DMS79 (cell line): Measurements from ENCODE around the gene THBS2.
"Not testable (repeated sequence)": the region's sequence is repeated elsewhere in the genome, so short reads cannot be mapped to it uniquely, and the experiment has no call there.

Experiments
- DNase-seq: peaks from one replicate; lab custom pipeline; 2025; lab: John Stamatoyannopoulos, UW

The THBS2 gene

DNA sequence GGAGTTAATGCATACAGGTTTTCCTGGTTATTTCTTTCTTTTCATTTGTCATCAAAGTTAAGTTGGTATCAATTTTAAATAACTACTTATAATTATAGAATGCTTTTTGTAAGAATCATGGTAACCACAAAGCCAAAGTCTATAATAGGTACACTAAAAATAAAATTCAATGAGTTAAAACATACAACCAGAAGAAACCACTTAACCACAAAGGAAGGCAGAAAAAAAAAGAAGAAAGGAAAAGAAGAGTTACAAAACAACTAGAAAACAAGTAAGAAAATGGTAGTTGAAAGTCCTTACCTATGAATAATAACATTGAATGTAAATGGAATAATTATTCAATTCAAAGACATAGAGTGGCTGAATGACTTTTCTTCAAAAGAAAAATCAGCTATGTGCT is 45.6 kb downstream of the THBS2 start:
- DNase-seq = no peak

GRCh38 chr6:169207482-169207881 is 46.2 kb downstream of the THBS2 start:
- DNase-seq = no peak

DNA sequence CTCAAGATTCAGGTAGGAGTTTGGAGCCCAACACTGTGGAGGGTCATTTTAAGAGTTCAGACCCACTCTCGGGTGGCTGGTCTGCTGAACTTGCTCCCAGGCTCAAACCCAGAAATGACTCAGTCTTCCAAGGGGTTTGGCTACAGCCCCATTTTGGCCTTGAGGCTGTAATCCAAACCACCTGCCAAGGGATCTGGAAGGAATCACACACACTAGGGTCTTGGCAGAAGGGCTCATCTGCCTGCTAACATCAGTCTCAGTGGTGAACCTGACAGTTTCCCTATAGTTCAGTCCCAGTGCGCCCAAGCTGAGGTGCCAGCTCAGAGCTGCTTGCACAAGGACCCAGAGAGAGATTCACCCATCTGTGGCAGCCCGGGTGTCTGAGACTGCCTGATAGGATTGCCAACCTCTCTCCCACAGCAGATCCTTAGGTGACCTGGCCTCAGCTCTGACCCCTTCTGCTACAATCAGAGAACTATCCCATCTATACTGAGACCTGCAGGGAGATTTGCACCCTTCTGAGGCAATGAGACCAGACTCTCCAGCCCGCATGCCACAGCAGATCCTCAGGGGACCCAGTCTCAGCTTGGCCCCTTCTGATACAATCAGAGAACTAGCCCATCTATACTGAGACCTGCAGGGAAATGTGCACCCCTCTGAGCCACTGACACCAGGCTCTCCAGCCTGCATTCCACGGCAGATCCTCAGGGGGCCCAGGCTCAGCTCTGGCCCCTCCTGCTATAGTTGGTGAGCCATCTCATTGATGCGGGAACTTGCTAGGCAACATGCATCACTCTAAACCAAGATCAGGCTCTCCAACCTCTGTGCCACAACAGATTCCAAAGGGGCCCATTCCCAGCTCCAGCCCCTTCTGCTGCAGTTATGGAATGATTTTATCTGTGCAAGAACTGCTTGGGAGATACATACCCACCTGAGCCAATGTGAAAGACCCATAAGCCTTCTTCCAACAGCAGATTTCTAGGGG is 48.2 kb downstream of the THBS2 start:
- no peak for DNase-seq

DNA sequence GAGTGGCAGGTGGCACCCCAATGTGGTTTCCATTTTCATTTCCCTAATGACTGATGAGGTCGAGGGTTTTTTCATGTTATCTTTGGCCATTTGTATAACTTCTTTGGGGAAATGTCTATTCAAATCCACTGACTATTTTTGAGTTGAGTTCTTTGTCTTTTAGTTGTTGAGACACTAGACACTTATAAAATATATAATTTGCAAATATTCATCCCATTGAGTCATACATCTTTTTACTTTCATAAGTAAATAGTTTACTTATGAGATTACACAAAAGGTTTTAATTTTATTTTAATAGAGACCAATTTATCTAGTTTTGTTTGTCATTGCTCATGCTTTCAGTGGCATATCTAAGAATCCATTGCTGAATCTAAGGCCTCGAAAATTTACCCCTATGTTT is 49.5 kb downstream of the THBS2 start:
- DNase-seq = no peak

GRCh38 chr6:169201985-169202384 is 51.7 kb downstream of the THBS2 start:
- no peak for DNase-seq

DNA sequence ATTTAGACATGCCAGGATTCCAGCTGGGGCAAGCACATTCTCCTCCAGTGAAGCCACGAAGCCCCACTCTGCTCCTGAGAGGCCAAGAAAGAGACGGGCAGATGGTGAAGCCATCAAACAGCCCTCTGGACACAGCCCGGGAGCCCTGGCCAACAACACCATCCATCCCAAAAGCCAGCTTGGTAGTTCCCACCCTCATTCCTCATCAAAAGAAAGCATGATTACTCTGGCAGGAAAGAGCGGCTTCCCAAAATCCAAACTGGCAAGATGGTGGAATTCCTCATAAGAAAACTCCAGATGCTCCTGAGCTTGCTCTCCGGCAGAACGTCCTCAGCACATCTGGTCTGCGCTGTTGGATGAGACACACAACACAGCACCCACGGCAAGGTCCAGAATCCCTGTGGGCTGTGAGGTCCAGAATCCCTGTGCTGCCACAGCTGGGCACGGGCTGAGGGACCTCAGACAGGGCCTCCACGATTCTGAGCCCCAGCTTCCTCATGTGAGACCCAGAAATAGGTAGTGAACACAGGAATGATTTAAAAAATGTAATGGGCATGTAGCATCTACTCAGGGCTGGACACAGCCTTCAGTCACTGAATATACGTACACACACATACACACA is 52.6 kb downstream of the THBS2 start:
- no peak for DNase-seq

GRCh38 chr6:169199625-169200335 is 53.9 kb downstream of the THBS2 start:
- DNase-seq = no peak

DNA sequence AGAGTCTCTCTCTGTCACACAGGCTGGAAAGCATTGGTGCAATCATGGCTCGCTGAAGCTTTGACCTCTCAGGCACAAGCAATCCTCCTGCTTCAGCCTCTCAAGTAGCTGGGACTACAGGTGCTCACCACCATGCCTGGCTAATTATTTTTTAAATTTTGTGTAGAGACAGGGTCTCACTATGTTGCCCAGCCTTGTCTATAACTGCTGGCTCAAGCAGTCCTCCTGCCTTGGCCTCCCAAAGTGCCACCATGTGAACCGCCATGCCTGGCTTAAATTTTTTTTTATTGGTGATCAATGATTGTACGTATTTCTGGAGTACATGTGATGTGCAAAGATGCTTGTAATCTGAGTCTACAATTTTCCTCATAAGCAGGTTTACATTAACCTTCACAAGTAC is 54.8 kb downstream of the THBS2 start:
- no peak for DNase-seq

DNA sequence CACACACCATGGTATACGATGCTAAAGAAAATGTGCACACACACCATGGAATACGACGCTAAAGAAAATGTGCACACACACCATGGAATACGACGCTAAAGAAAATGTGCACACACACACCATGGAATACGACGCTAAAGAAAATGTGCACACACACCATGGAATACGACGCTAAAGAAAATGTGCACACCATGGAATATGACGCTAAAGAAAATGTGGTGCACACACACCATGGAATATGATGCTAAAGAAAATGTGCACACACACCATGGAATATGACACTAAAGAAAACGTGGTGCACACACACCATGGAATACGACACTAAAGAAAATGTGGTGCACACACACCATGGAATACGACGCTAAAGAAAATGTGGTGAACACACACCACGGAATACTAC is 55.7 kb downstream of the THBS2 start:
- not testable (repeated sequence) for DNase-seq

DNA sequence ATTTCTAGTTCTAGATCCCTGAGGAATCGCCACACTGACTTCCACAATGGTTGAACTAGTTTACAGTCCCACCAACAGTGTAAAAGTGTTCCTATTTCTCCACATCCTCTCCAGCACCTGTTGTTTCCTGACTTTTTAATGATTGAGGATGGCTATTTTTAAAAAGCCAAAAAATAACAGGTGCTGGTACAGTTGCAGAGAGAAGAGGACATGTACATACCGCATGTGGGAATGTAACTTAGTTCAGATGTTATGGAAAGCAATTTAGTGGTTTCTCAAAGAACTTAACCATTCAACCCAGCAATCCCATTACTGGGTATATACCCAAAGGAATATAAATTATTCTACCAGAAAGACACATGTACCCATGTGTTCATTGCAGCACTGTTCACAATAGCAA is 57.4 kb downstream of the THBS2 start:
- not testable (repeated sequence) for DNase-seq

DNA sequence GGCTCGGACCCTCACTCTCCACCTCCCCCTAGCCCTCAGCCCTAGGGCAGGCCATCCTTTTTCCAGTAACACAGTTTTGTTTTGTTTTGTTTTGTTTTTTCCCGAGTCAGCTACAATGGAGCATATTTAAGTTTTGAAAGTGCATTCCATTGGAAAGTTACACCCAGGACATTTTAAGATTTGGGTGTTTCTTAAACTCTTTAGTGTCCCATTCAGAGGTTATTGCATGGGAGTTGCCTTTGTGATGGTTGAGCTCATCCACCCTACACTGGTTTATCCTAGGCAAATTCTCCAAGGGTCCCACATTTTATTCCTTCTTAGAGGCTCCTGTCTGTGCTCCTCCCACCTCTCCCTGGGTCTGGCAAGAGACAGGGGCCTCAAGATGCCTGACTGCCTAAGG is 58.9 kb downstream of the THBS2 start:
- DNase-seq = no peak

DNA sequence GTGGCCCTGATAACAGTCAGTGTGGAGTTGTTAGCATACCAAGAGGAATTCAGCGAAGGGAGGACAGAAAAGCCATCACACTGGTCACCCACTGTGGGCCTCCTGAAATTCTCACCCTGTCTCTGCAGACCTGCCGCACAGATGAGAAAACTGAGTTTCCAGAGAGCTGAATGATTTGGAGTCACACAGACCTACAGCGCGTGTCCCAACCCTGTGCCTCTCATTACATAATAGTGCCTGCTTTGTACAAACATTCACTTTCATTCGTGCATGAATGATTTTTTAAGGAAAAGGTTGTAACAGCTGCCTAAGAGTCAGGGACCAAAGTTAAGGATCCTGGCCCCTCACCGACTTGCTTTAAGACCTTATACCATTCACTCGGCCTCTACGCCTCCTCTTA is 62.7 kb downstream of the THBS2 start:
- DNase-seq = no peak

DNA sequence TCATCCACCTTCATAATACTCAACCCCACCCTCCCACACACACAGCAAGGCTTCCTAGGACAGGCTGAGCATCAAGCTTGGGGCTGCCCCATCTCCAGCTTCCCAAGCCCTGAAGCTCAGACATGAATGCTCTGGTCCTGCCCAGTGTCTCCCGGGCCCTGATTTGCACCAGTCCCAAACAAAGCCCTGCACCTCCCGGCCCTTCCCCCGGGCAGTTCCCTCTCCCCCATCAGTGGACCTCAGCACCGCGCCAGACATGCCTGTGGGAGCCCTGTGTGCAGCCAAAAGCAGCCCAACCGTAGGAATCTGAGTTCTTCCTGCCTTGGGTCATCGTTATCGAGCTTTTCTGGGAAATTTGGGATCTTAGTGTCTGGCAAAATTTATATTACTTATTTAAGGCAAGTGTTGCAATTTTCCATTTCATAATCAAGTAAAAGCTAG is 63.5 kb downstream of the THBS2 start:
- DNase-seq = no peak

DNA sequence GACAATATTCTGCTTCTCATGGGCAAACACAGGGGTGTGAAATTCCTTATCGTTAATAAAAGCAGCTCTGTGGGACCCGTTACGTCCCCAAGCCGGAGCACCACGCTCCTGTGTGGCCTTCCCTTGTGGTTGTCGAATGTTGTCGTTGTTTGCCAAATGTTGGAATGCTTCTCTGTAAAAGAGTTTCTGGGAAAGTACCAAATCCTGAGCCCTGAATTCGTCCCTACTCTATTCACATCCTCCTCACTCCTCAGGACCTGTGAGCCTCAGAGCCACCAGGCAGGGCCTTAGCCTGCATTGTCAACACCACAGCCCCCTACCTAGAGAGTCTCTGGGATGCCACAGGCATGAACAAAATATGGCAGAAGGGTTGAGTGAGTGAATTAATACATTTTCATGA is 64.0 kb downstream of the THBS2 start:
- no peak for DNase-seq

DNA sequence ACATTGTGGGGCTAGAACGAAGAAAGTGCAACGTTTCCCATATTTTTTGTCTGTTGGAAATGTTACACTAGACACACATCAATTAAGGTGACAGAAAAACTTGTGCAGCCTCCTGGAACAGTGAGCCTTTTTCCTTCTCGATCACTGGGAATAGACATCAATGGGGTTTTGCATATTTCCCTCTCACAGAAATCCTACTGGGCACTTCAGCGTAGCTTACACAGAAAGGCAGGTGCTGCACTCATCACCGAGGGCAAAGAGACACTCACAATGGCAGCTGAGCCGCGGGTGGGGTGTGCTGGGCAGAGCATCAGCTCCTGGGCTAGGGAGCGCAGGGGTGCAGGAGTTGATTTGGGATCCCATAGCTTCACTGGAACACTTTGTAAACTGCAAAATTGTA is 64.5 kb downstream of the THBS2 start:
- DNase-seq = no peak

- no peak for DNase-seq
These were observed 65.2 kb downstream of the THBS2 start for GRCh38 chr6:169188475-169188874.

- DNase-seq = no peak
These were observed 65.6 kb downstream of the THBS2 start for GRCh38 chr6:169188051-169188470.

DNA sequence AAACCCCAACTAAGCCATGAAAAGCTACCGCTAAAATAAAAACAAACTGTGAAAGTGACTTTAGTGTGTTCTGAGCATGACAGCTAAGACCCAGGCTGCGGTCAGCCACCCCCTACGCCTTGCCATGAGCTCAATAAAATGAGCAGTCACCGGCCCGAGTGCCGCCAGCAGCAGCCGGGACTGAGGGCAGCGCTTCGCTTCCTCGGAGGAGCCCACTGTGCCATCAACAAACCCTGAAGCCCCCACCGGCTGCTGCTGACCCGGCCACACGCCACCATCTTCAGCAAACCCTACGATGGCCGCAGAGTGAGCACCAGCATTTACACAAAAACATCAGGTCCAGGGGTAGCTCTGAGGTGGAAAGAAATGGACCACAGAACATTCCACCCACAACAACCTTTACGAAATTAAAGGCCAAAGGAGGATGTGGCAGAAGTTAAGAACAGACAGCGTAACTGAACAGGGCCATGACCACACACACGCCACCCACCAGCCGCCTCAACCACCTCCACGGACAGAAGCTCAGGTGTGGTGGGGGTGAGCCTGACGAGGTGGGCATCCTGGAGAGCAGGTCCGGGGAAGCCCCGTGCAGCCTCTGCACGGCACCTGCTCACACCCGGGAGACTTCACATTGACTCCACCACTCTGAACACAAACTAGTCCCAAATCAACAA is 67.0 kb downstream of the THBS2 start:
- DNase-seq = no peak

GRCh38 chr6:169185692-169186485 is 67.8 kb downstream of the THBS2 start:
- DNase-seq = no peak

DNA sequence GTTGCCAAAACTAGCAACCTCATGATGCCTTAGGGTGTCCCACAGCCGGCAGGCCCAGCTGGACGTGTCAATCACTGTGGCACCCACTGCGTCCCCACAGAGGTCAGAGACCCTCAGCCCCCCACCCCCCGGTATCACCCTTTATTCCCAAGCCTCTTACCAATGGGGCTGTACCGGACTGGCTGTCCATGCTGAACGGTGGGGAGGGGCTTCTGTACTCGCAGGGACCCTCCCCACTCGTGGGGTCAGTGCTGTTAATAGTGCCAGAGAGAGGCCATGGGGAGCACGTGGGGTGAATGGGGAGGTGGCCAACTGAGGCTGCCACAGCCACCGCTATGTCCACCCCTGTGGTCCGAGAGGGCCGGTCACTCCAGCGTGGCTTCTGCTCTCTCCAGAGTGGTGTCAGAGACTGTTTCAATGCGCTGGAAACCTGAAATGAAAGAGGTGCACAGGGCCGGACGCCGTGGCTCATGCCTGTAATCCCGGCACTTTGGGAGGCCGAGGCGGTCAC is 68.6 kb downstream of the THBS2 start:
- DNase-seq = no peak

DNA sequence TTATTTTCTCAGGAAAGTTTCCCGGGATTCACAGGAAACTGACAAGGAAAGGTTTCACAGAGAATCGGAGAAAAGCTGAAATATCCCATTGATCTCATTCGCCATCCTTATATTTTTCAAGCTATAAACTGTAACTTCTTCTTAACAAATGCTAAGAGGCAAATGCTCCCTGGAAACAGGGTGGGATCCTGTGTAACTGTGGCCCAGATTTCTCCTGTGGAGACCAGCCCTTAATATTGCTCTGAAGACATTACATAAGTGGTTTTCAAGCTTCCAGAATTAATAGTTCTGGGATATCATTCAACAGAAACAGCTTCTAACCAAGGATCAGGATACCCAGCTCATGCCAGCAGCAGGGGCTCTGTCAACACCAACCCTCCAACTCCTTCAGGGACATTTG is 69.2 kb downstream of the THBS2 start:
- no peak for DNase-seq
